HG03103 (cell line): ENCODE measurements around the gene MOSPD3.
"Not testable (repeated sequence)": the region's sequence is repeated elsewhere in the genome, so short reads cannot be mapped to it uniquely, and the experiment has no call there.

Experiments
- ATAC-seq: cut with Tn5 transposase; IDR thresholded peaks from one replicate; pipeline ENCODE4 v1.9.1; 2021; ENCODE audit warnings: low read depth; ENCODE audit not compliant: unreplicated experiment

The MOSPD3 gene, protein sequence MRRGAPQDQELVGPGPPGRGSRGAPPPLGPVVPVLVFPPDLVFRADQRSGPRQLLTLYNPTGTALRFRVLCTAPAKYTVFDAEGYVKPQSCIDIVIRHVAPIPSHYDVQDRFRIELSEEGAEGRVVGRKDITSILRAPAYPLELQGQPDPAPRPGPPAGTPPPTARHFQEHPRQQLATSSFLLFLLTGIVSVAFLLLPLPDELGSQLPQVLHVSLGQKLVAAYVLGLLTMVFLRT

DNA sequence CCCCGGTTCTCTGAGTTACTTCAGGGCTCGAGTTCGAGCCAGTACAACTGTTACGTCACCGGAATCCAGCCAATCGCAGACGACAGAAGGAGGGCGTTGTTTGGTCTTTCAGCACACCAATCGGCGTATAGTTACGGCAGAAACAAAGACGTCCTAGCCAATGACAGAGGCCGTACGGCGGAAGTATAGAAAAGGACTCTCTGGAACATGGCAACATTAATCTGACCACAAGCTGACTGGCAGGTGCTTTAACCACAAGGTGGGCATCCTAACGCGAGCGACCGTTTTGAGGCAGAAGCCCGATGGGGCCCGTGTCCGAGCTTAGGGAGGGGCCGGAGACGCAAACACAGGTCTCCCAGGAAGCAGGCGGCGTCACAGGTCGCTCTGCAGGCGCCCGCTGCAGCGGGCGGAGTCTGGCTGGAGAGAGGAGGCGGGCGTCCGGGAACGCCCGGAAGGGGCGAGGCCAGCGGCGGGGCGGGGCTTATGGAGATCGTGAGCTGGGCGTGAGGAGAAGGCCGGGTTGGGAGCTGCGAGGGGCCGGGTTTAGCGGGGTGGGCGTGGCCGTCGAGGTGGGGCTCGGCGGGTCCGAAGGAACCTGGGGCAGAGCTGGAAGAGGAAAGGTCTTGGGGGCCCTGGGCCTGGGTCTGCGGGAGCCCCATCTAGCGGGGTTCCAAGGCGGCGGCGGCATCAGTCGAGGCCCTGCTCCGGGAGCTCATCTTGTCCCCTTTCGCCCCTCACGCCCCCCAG is at the start of gene MOSPD3:
TSS of gene MOSPD3 (plus strand) at position 558 of the 747 bp plus-strand sequence. CDS start 252 bp downstream, outside the sequence.
- ATAC-seq, result peak; percentile 82

DNA sequence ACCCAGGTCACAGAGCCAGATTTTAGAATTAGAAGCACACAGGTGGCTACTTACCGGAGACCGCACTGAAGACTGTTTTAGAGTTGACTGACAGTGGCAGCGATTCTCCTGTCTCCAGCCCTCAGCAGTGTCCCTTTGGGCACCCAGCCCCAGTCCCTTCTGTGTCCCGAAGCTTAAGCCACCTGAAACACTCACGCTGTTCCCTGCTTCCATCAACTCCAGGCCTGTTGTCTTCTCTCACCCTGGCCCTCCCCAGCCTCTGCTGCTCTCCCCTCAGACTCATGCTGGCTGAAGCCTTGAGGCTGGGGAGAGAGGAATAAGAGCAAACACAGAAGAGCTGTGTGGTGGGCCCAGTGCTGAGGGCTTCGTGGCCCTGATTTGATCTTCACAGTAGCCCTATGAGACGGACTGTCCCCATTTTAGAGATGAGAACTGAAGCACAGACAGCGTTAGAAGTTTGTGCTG is 49.2 kb upstream of the MOSPD3 start:
- ATAC-seq, result no peak

- no peak for ATAC-seq
Measured at GRCh38 chr7:100563809-100564400, 48.4 kb upstream of the MOSPD3 start.

DNA sequence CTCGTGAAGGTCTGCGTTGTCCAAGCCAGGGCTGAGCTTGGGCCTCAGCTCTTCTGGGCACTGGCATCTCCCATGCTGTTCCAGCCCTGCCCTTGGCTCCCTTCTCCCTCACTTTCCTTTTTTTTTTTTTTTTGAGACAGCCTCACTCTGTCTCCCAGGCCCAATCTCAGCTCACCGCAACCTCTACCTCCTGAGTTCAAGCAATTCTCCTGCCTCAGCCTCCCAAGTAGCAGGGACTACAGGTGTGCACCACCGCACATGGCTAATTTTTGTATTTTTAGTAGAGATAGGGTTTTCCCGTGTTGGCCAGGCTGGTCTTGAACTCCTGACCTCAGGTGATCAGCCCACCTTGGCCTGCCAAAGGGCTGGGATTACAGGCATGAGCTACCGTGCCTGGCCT is 47.9 kb upstream of the MOSPD3 start:
- ATAC-seq, result not testable (repeated sequence)

DNA sequence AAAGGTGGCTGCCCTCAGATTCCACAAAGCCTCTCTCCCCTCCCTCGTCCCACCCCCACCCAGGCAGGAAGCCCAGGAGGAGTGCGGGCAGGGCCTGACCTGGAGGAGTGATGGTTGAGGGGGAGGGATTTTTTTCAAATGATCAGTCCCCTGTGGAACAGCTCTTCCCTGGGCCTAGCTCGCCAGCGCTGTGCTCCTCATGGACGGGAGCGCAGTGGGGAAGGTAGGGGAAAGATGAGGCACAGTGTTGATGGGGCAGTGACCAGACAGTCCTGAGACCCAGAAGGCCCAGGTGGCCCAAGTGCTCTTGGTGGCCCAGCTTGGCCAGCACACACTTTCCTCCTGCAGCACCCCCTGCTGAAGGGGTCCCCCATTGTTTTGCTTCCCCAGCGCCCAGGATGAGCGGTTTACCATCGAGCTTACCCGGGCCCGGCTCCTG is 47.2 kb upstream of the MOSPD3 start:
- ATAC-seq, result no peak

DNA sequence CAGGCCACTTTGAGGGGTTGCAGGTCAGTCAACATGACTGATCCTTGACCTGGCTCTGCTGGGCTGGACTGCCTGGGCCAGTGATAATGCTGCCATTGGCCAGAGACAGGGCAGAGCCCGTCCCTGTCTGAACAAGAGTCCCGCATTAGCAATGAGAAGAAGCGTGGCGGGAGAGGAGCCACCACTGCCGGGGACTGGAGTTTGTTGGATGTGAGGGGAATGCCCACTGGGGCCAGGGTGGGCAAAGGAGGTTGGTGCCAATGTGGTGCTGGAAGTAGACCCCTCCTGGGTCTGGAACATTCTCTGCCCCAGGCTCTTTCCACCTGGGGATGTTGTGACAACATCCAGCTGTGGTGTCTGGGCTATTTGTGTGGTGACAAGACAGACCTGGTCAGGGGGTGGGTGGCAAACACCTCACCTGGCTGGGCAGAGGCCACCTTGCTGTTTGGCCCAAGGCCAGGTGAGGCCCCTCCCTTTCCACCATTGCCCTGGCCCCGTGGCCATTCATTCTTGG is 46.3 kb upstream of the MOSPD3 start:
- ATAC-seq, result no peak

DNA sequence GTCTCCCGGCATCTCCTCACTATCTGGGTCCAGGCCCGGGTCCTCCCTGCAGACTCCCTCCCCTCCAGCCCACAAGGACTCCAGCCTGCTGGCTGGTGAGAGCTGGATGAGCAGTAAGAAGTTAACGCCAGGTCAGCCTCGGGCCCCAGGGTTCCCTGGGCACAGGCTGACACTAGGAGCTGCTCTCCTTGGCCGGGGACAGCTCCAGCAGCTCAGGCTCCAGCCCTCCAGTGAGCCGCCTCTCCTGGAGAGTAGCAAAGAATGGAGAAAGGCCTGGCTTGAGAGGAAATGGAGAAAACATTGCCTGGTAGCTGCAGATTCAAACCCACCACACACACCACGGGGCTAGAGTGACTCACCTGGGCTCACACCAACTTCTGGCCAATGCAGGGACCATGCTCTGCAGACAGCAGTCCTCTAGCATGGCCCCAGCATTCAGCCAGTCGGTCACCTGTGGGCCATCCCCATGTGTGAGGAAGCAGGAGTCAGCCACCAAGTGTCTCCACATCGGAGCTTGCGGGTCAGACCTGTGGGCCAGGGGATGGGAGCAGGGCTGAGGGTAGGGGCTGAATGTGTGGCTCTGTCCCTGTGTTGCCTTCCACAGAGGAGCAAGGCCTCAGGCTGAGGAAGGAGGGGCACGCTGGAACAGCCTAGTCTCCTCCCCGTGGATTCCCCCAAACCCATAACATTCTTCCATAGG is 45.2 kb upstream of the MOSPD3 start:
- no peak for ATAC-seq

DNA sequence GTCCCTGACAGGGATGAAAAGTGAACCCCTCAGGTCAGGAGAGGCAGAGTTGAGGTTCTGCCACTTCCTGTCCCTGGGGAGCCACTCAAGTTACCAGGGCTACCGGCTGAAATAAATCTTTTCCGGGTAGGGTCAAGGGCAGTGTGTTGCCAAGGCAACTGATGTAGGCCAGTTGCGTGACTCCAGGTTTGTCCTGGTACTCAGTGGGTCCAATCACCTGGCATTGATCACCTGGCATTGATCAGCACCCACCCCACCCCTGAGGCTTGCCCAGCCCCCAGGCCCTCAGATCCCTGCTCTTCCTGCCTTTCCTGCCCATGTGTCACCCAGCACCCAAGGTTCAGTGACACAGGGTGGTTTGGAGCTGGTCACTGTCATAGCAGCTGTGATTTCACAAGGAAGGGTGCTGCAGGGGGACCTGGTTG is 44.6 kb upstream of the MOSPD3 start:
- no peak for ATAC-seq

DNA sequence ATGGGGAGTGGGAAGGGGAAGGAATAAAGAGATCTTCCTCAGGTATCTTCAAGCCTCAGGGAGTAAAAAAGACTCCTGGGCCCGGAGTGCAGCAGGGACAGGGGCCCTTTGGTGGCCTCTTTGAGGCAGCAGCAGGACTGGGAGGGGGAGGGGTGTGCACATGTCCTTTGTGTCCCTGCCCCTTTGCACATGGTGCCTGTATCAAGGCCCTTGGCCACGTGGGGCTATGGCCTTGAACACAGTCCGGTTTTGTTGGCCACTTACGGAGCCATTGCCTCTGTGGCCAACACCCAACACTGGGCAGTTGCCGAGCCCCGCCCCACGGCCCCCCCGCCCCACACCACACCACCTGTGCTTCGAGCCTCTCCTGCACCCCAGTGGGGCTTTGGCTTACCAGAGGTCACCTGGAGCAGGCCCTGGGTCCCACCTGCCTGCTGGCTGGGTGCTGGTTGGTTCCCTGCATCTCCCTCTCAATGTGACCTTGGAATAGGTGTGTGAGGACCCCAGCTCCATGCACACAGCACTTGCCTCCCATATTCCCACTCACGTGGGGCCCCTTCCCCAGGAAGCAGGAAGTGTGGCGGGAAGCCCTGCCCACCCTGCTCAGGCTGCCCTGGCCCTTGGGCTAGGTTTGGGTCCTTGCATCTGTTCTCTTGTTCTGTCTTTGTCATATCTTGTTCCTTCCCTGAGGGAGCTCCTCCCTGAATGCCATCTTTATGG is 44.0 kb upstream of the MOSPD3 start:
- ATAC-seq, result no peak

DNA sequence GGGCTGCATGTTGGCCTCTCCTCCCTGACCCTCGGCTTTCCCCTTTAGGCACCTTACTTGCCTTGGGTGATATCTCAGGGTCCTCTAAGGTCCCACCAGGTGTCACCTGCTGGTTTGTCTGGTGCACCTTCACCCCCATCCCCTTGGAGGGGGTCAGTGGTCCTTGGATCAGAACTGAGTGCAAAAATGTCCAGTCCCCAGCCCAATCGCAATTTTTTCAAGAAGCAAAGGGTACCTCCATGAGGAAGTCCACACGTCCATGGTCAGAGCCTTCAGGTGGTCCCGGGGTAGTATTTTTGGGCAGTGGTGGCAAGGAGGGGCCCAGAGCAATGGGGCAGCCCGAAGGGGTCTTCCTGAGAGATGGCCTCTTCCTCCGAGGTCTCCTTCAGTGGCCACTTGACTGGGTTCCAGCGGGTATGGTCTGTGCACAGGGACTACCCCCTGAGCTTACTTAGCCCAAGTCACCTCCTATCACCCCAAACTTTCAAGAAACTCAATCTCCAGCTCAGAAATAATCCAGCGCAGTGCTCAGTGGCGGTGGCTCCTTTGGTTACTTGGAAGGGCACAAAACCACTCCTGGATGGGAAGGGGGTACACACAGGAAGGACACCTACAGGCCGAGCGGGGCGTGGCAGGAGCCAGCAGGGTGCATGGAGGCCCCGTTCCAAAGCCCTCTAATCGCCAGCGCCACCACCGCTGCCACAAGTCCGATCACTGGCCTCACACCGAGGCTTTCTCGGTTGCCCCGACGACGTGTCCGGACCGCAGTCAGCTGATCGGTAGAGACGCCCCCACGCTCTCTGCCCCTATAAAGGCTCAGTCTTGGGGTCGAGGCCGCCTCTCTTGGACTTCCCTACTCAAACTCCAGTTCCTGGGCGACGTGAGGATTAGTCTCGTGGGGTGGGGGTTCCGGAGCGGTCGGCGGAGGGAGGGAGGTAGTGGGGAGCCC is 43.2 kb upstream of the MOSPD3 start:
- no peak for ATAC-seq

DNA sequence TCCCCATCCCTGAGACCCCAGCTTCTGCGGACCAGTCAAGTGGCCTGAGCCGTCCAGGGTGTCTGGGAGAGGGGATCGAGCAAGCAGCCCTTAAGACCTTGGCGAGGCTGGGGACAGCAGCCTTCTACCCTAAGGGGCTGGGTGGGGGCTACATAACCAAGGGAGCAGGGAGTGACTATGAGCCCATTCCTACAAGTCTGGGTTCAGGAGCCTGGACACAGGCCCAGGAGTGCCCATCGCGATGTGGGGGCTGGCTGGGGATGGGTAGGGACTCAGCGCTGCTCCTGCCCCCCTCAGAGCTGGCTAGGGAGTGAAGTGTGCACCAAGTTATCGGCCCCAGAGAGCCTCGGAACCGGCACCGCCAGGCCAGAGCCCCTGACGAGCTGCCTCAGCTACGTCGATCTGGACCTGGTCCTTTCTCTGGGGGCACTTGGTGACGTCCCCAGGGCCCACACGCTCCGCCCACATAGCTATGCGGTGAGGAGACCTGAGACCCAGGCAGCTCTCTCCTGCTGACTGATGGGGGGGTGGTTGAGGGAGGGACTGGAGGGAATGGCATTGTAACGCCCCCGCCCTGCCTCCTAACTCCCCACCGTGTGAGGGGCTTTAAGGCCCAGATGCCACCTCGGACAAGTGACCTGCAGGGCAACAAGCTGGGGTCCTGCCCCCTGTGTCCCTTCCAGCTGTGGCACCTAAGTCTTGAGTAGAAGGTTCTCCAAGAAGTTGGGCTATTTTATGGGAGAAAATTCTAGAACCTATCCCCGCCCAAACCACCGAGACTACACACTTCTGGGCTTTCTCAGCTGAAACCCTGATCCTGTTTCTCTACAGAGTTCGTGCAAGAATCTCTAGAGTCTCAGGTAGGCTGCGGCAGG is 41.1 kb upstream of the MOSPD3 start:
- no peak for ATAC-seq

DNA sequence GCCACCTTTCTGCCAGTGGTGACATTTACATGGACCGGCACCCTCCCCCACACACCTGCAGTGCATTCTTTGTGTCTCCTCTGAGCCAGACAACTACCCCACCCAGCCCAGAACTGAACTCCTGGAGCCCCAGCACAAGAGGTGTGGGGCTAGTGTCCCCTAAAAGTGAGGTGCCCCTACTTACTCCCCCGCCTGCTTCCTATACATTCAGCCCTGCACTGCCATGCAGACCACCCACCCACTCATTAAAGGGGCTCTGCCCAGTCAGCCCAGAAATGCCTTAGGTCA is 40.6 kb upstream of the MOSPD3 start:
- no peak for ATAC-seq

GRCh38 chr7:100572281-100572948 is 39.9 kb upstream of the MOSPD3 start:
- no peak for ATAC-seq

DNA sequence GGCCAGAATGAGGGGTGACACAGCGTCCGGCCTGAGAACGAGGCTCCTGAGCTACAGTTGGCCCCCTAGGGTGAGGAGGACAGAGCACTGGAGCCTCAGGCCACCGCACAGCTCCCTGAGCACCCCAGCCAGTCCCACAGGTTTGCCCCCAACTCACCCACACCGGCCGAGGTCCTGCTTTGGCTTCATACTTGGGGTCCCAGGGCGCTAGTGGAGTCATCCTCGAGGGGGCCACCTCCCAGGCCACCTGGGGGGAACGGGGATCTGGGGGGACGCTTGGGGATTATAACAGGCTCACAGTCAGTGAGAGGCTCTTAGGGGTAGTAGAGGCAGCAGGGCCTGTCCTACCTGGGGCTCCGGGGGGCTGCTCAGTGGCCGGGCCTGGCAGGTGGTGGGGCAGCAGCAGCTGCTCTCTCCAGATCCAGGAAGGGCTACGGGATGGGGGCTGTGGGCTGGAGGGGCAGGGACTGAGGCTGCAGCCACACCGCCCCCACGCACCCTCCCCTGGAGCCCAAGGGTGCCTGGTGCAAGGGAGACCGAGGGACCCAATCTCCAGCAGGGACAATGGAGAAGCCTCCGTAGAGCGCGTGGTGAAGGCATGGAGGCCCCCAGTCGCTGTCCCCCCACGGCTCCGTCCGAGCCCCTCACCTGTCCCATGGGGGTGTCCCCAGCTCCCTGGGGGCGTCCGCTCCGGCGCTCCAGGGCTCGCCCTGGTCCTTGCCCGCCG is 39.2 kb upstream of the MOSPD3 start:
- ATAC-seq, result no peak

DNA sequence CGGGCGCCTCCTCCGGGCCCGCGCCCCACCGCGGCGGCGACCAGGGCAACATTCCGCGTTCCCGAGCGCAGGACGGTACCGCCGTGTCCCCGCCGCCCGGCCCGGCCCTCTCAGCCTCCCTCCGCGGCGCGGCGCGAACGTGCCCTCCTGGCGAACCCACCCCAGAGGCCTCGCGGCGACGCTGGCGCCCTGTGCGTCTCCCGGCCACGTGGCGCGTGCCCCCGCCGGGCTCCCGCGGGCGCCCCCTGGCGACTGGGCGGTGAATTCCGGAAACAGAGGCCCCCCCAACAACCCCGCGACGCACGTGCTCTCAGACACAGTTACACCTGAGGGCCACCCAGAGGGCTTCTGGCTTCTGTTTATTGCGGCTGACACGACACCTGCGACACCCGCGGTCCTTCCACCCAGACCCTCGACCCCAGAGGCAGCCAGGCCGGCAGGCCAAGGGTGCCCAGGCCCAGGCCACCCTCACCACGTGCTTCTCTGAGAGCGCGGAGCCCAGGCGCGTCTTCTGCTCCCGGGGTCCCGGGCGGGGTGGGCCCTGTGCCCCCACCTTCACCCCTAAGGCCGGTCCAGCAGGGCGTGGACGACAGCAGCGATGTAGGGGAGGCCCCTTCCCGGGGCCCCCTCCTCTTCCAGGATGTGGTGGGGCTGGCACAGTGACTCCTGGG is 38.5 kb upstream of the MOSPD3 start, which contains the start of gene SAP25:
TSS of gene SAP25 (minus strand) at position 210 of the 671 bp plus-strand sequence. CDS start at position 52, 158 bp downstream.
- ATAC-seq, result no peak
